ENCODE results near the gene CLEC18C.
"Not testable (repeated sequence)": the region's sequence is repeated elsewhere in the genome, so short reads cannot be mapped to it uniquely, and the experiment has no call there.

GRCh38 chr16:70196683-70197300 lies 23.2 kb downstream of the CLEC18C start:
- TF ChIP-seq, protein P1, sequence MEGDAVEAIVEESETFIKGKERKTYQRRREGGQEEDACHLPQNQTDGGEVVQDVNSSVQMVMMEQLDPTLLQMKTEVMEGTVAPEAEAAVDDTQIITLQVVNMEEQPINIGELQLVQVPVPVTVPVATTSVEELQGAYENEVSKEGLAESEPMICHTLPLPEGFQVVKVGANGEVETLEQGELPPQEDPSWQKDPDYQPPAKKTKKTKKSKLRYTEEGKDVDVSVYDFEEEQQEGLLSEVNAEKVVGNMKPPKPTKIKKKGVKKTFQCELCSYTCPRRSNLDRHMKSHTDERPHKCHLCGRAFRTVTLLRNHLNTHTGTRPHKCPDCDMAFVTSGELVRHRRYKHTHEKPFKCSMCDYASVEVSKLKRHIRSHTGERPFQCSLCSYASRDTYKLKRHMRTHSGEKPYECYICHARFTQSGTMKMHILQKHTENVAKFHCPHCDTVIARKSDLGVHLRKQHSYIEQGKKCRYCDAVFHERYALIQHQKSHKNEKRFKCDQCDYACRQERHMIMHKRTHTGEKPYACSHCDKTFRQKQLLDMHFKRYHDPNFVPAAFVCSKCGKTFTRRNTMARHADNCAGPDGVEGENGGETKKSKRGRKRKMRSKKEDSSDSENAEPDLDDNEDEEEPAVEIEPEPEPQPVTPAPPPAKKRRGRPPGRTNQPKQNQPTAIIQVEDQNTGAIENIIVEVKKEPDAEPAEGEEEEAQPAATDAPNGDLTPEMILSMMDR (IDR thresholded peaks at IDR 0.05; ENCODE audit: insufficient read depth, low read length): not testable (repeated sequence)
- TF ChIP-seq, protein P2, sequence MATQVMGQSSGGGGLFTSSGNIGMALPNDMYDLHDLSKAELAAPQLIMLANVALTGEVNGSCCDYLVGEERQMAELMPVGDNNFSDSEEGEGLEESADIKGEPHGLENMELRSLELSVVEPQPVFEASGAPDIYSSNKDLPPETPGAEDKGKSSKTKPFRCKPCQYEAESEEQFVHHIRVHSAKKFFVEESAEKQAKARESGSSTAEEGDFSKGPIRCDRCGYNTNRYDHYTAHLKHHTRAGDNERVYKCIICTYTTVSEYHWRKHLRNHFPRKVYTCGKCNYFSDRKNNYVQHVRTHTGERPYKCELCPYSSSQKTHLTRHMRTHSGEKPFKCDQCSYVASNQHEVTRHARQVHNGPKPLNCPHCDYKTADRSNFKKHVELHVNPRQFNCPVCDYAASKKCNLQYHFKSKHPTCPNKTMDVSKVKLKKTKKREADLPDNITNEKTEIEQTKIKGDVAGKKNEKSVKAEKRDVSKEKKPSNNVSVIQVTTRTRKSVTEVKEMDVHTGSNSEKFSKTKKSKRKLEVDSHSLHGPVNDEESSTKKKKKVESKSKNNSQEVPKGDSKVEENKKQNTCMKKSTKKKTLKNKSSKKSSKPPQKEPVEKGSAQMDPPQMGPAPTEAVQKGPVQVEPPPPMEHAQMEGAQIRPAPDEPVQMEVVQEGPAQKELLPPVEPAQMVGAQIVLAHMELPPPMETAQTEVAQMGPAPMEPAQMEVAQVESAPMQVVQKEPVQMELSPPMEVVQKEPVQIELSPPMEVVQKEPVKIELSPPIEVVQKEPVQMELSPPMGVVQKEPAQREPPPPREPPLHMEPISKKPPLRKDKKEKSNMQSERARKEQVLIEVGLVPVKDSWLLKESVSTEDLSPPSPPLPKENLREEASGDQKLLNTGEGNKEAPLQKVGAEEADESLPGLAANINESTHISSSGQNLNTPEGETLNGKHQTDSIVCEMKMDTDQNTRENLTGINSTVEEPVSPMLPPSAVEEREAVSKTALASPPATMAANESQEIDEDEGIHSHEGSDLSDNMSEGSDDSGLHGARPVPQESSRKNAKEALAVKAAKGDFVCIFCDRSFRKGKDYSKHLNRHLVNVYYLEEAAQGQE (IDR thresholded peaks at IDR 0.05; ENCODE audit: insufficient replicate concordance, low read depth): not testable (repeated sequence)

Measured in HL-60 (cell line).